H1 (cell line): ENCODE results near the gene ZNFX1. TPM values are rescaled to one million over a fixed set of nuclear protein-coding genes. Genes with fewer than 3 reads are reported as not detected.
A peak's percentile ranks its signal among the peaks of the same experiment; 100 is the strongest.

Experiments used
- CTCF ChIA-PET: fragments of 300-600 bp; sonication (Branson Sonifier 250); formaldehyde crosslinking; loops from one replicate; lab custom pipeline; 2021; ENCODE audit not compliant: partially characterized antibody; lab: Charles Lee
- POLR2A ChIA-PET: fragments of 300-600 bp; sonication (Branson Sonifier 250); formaldehyde crosslinking; loops from one replicate; lab custom pipeline; 2021; ENCODE audit warnings: inconsistent platforms; ENCODE audit not compliant: partially characterized antibody; lab: Charles Lee
- DNase-seq, 2 experiments: peaks; one replicate each; pipeline versions ENCODE4 v3.0.0 to v3.0.0-alpha.2; 2010 to 2022; ENCODE audit warnings: low spot score in 2 of 2, low read depth in 1 of 2, mixed read lengths in 1 of 2
- FAIRE-seq: peaks from 2 replicates; lab custom pipeline; 2011; peaks lifted over from hg19 to GRCh38; lab: Jason Lieb, UNC
- H2AFZ ChIP-seq: 2 replicates; pipeline ENCODE4 v1.8.1; 2012; ENCODE audit warnings: low read length, inconsistent platforms
- H2AK5ac ChIP-seq: 2 replicates; pipeline ENCODE4 v1.6.1; 2013; ENCODE audit warnings: low read depth, low read length
- H2BK120ac ChIP-seq: replicated peaks from 2 replicates; pipeline ENCODE3; 2013; ENCODE audit warnings: low read depth, low read length, inconsistent platforms
- H2BK12ac ChIP-seq: 2 replicates; pipeline ENCODE4 v1.6.1; 2013; ENCODE audit warnings: low read depth, low read length
- H2BK15ac ChIP-seq: 2 replicates; pipeline ENCODE4 v1.6.1; 2013; ENCODE audit warnings: low read length
- H2BK20ac ChIP-seq: 2 replicates; pipeline ENCODE4 v1.6.1; 2013; ENCODE audit warnings: low read length
- H2BK5ac ChIP-seq: 2 replicates; pipeline ENCODE4 v1.6.1; 2013; ENCODE audit warnings: low read depth, low read length
- H3K14ac ChIP-seq: 2 replicates; pipeline ENCODE4 v1.6.1; 2013; ENCODE audit warnings: inconsistent platforms; ENCODE audit not compliant: insufficient read length
- H3K18ac ChIP-seq: 2 replicates; pipeline ENCODE4 v1.6.1; 2013; ENCODE audit warnings: low read length; ENCODE audit errors: extremely low read depth
- H3K23ac ChIP-seq: 2 replicates; pipeline ENCODE4 v1.6.1; 2013; ENCODE audit warnings: inconsistent platforms; ENCODE audit not compliant: insufficient read length
- H3K23me2 ChIP-seq: 2 replicates; pipeline ENCODE4 v1.6.1; 2013; ENCODE audit warnings: low read depth, low read length
- H3K27ac ChIP-seq: 2 replicates; pipeline ENCODE4 v1.6.1; 2011; ENCODE audit warnings: low read depth, low read length, inconsistent platforms
- H3K27me3 ChIP-seq, 4 experiments: replicated peaks in 1 of 4; 1 replicate in 1 of 4; 2 replicates in 3 of 4; pipeline versions ENCODE4 v1.6.1 to v1.8.1; 2011 to 2013; ENCODE audit warnings: low read length in 3 of 4, mild to moderate bottlenecking in 3 of 4, inconsistent platforms in 2 of 4, mixed read lengths in 2 of 4, moderate library complexity in 1 of 4; ENCODE audit not compliant: control insufficient read depth in 3 of 4, insufficient read depth in 3 of 4; ENCODE audit errors: extremely low read depth in 1 of 4
- H3K36me3 ChIP-seq, 4 experiments: 2 replicates each; pipeline versions ENCODE4 v1.6.1 to v1.8.1; 2011 to 2013; ENCODE audit warnings: mild to moderate bottlenecking in 4 of 4, low read length in 3 of 4, moderate library complexity in 2 of 4, control low read depth in 1 of 4, inconsistent platforms in 1 of 4; ENCODE audit not compliant: insufficient read depth in 4 of 4, control insufficient read depth in 2 of 4
- H3K4ac ChIP-seq: replicated peaks from 2 replicates; pipeline ENCODE3; 2013; ENCODE audit warnings: low read length, low read depth, mixed read lengths, inconsistent platforms; ENCODE audit not compliant: insufficient read length
- H3K4me1 ChIP-seq, 4 experiments: replicated peaks in 1 of 4; 1 replicate in 1 of 4; 2 replicates in 3 of 4; pipeline versions ENCODE4 v1.6.1 to v1.8.1; 2011 to 2013; ENCODE audit warnings: low read length in 3 of 4, inconsistent platforms in 2 of 4, mixed read lengths in 1 of 4; ENCODE audit not compliant: insufficient read depth in 4 of 4, control insufficient read depth in 3 of 4
- H3K4me2 ChIP-seq, 2 experiments: 2 replicates each; pipeline versions ENCODE4 v1.6.1 to v1.8.1; 2011 to 2013; ENCODE audit warnings: low read depth in 2 of 2, low read length in 2 of 2, control low read depth in 1 of 2, inconsistent platforms in 1 of 2, mild to moderate bottlenecking in 1 of 2; ENCODE audit not compliant: insufficient read depth in 1 of 2
- H3K4me3 ChIP-seq, 4 experiments: fragments of 200-600, 300-600 bp in 1 of 4; sonication (generic), shearing (Covaris generic), sonication (Bioruptor Twin) in 1 of 4; 2 replicates each; pipeline versions ENCODE4 v1.5.1 to v1.8.1; 2011 to 2016; ENCODE audit warnings: low read length in 4 of 4, low read depth in 3 of 4, control low read depth in 2 of 4, inconsistent platforms in 2 of 4, mild to moderate bottlenecking in 2 of 4, mixed read lengths in 1 of 4, moderate library complexity in 1 of 4; ENCODE audit not compliant: insufficient read depth in 2 of 4; ENCODE audit errors: extremely low read depth in 1 of 4
- H3K56ac ChIP-seq: replicated peaks from 2 replicates; pipeline ENCODE3; 2013; ENCODE audit warnings: low read depth, mild to moderate bottlenecking, mixed read lengths, low read length, inconsistent platforms; ENCODE audit not compliant: insufficient read length
- H3K79me1 ChIP-seq: 2 replicates; pipeline ENCODE4 v1.6.1; 2013; ENCODE audit warnings: low read depth, low read length, control low read depth
- H3K79me2 ChIP-seq, 2 experiments: 2 replicates each; pipeline versions ENCODE4 v1.6.1 to v1.8.1; 2012 to 2013; ENCODE audit warnings: low read length in 2 of 2, mild to moderate bottlenecking in 2 of 2, inconsistent platforms in 1 of 2; ENCODE audit not compliant: insufficient read depth in 2 of 2, control insufficient read depth in 1 of 2
- H3K9ac ChIP-seq, 4 experiments: replicated peaks in 1 of 4; 1 replicate in 1 of 4; 2 replicates in 3 of 4; pipeline versions ENCODE4 v1.6.1 to v1.8.1; 2011 to 2013; ENCODE audit warnings: low read depth in 3 of 4, low read length in 3 of 4, control low read depth in 2 of 4, mild to moderate bottlenecking in 2 of 4, moderate library complexity in 2 of 4, inconsistent platforms in 1 of 4; ENCODE audit errors: extremely low read depth in 1 of 4
- H3K9me3 ChIP-seq, 2 experiments: 2 replicates each; pipeline versions ENCODE4 v1.6.1 to v1.8.1; 2012 to 2013; ENCODE audit warnings: mild to moderate bottlenecking in 2 of 2, moderate library complexity in 2 of 2, control low read depth in 1 of 2, inconsistent platforms in 1 of 2, low read depth in 1 of 2, low read length in 1 of 2, mixed read lengths in 1 of 2; ENCODE audit not compliant: insufficient read depth in 2 of 2
- H4K20me1 ChIP-seq, 2 experiments: replicated peaks in 1 of 2; 2 replicates each; pipeline versions ENCODE3 to v1.8.1; 2011 to 2013; ENCODE audit warnings: inconsistent platforms in 2 of 2, low read length in 2 of 2, mild to moderate bottlenecking in 1 of 2; ENCODE audit not compliant: insufficient read depth in 2 of 2, control insufficient read depth in 1 of 2
- H4K5ac ChIP-seq: 2 replicates; pipeline ENCODE4 v1.6.1; 2013; ENCODE audit warnings: low read length, low read depth, mixed read lengths, inconsistent platforms; ENCODE audit not compliant: insufficient read length
- H4K8ac ChIP-seq: 2 replicates; pipeline ENCODE4 v1.8.0; 2013; ENCODE audit warnings: mild to moderate bottlenecking, moderate library complexity, low read length, inconsistent platforms; ENCODE audit not compliant: insufficient read depth; ENCODE audit errors: extremely low read depth
- H4K91ac ChIP-seq: replicated peaks from 2 replicates; pipeline ENCODE3; 2013; ENCODE audit warnings: low read length, mixed read lengths, inconsistent platforms; ENCODE audit not compliant: insufficient read length
- ASH2L ChIP-seq: fragments of 200-600, 300-600 bp; sonication (generic); IDR thresholded peaks from one replicate; pipeline ENCODE4 v1.7.1; 2017; ENCODE audit warnings: low read length
- JUND ChIP-seq: IDR thresholded peaks from 2 replicates; pipeline ENCODE4 v1.6.1; 2011; ENCODE audit warnings: mild to moderate bottlenecking, improper control_type of control experiment, low read length
- WGBS, 2 experiments: shearing (Covaris generic) in 1 of 2; methylation state at CpG; one replicate each; pipeline versions ENCODE4 v1.1.6 to v1.1.7; 2013 to 2015; ENCODE audit warnings: low lambda C conversion rate in 2 of 2, mixed read lengths in 2 of 2, inconsistent platforms in 1 of 2, low coverage in 1 of 2, missing lambda C conversion rate in 1 of 2; ENCODE audit not compliant: insufficient replicate concordance in 2 of 2, insufficient coverage in 1 of 2, insufficient read length in 1 of 2; ENCODE audit errors: extremely low coverage in 1 of 2, missing lambda C conversion rate in 1 of 2; 5-methylcytosine and 5-hydroxymethylcytosine counted together
- polyA plus RNA-seq, 7 experiments: library from polyadenylated mRNA; depleted of rRNA in 3 of 7; stranded (reverse) in 5 of 7; unstranded in 2 of 7; fragments of >200 nt in 5 of 7; fragments of 200-250 nt in 2 of 7; gene quantifications; 1 replicate in 5 of 7; 2 replicates in 1 of 7; 4 replicates in 1 of 7; pipeline versions ENCODE4 v1.2.1 to v1.2.3, GENCODE V29; 2011 to 2013; ENCODE audit warnings: missing spikeins in 2 of 7, mixed read lengths in 2 of 7
- total RNA-seq: library from RNA; stranded (reverse); fragmentation: NEBNext Ultra II Directional; extraction: Animal tissue kit (Norgen Biotek cat#: 25700); gene quantifications from 2 replicates; pipeline ENCODE4 v1.2.1, GENCODE V29; 2021

Gene ZNFX1
- total and polyA plus RNA-seq, 2 of the 8 experiments (the other 6 are each of a cell fraction or from before 2014, with no cell fraction given), result 3.1 to 11.3 TPM

- FAIRE-seq (no peak), DNase-seq (no peak)
- H2BK15ac ChIP-seq, result no peak overlapping the region
- peaks cover 51 to 82% (median 69%) of the 10 kb centered on the region in 4 experiments for H3K36me3 ChIP-seq
- H3K4ac ChIP-seq, result no peak overlapping the region
- no peak overlapping the region for H2BK120ac ChIP-seq
- H4K5ac ChIP-seq, result no peak overlapping the region
- peaks cover 30 to 38% of the 10 kb centered on the region in 2 experiments for H4K20me1 ChIP-seq
- H4K8ac ChIP-seq, result no peak overlapping the region
- H2BK12ac ChIP-seq, result no peak overlapping the region
- peaks cover 16 to 48% of the 10 kb centered on the region in 2 experiments for H3K79me2 ChIP-seq
- H3K27ac ChIP-seq, result no peak overlapping the region
- H3K4me3 ChIP-seq, result no peak overlapping the region
- H4K91ac ChIP-seq, result no peak overlapping the region
- peaks cover 5% of the 10 kb centered on the region for H3K23me2 ChIP-seq
- H3K4me2 ChIP-seq, result peak overlapping the region in 1 of 2 experiments; percentile 97; a peak in 1 of 4 replicates
- H3K23ac ChIP-seq, result no peak overlapping the region
- ChIA-PET POLR2A (interaction anchor here (0.6 to 18.5 kb wide), 13 partner anchors 8 to 1057 kb away, joined by 3 to 1132 read pairs (median 4); partner anchors contain the start of gene ZNFX1), CTCF (interaction anchor here (1.3 kb wide), 1 partner anchor 32 kb away, joined by 8 read pairs; no protein-coding TSS in a partner anchor)
- H3K9ac ChIP-seq, result no peak overlapping the region
- H3K4me1 ChIP-seq, result peaks cover 2 to 15% (median 5%) of the 10 kb centered on the region in 4 experiments; a peak in 5 of 7 replicates
- H3K18ac ChIP-seq, result 0 out of 2 replicates have a peak overlapping the region, but pooled peaks have one; percentile 5
- no peak overlapping the region for H2BK20ac ChIP-seq
- no peaks in the 10 kb centered on the region for H3K27me3 ChIP-seq
- H3K56ac ChIP-seq, result no peak overlapping the region
- no peak overlapping the region for H3K14ac ChIP-seq
- no peaks in the 10 kb centered on the region for H3K9me3 ChIP-seq
- WGBS, 2 experiments, result 96% methylated on average over 2 of the region's 2 CpGs; no CpG with 5 or more reads in 1 of the 2 experiments
- H3K79me1 ChIP-seq, result no peaks in the 10 kb centered on the region; the same call in 1 of the 2 replicates
- no peak overlapping the region for H2BK5ac ChIP-seq
- H2AFZ ChIP-seq, result no peak overlapping the region
- H2AK5ac ChIP-seq, result no peak overlapping the region
- TF ChIP-seq JUND, result 0 out of 2 replicates have a peak, but pooled peaks have one; percentile 2
- no peak for TF ChIP-seq ASH2L
Observed at GRCh38 chr20:49288250-49288751, 10.4 kb upstream of the ZNFX1 start.
